GM19043 (cell line): ENCODE data around the gene EVA1C.
"Not testable (repeated sequence)": the region's sequence is repeated elsewhere in the genome, so short reads cannot be mapped to it uniquely, and the experiment has no call there.

Experiments
- ATAC-seq: cut with Tn5 transposase; IDR thresholded peaks from one replicate; pipeline ENCODE4 v1.9.1; 2021; ENCODE audit warnings: low read depth; ENCODE audit not compliant: unreplicated experiment

Gene EVA1C

GRCh38 chr21:32423320-32424190 lies 11.0 kb downstream of the EVA1C start:
- no peak for ATAC-seq

DNA sequence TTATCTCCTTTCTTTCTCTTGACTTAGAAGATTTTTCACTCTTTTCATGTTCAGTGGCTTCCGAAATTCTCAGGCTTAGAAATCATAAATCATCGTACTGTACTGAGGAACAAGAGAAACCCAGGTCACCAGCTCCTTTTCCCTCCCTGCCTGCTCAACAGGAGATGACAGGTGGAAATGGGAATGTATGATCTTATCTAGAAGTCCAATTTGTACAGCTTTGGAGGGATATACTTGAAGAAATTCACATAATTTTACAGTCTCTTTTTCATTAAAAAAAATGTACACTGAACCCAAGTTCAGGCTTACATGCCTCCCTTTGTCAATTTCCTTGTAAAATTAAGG lies 11.7 kb downstream of the EVA1C start:
- no peak for ATAC-seq

DNA sequence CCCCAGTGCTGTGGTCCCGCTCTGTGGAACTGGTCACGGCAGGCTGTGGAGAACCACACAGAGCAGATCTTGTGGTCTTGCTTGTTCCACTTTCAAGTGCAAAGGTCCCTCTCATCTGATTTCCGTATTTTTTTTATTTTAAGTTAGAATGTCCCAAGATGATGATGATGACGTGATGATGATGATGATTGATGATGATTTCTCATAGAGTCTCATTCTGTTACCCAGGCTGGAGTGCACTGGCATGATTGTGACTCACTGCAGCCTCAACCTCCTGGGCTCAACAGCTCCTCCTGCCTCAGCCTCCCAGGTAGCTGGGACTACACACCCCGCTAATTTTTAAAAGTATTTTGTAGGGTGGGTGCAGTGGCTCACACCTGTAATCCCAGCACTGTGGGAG lies 12.2 kb downstream of the EVA1C start:
- ATAC-seq: no peak

DNA sequence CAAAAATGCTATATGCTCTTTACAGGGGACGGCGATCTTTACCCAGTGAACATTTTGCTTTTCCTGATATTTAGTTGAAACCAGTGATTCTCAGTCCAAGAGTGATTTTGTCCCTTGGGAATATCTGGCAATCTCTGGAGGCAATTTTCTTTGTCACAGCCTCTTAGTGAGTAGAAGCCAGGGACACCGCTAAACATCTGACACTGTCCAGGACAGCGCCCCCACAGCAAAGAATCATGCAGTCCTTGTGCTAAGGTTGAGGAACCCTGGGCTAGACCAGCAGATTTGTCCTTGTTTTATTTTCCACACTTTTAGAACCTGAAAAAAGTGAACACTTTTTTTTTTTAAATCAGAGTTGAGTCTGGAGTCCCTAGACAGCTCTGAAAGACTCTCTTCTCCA lies 13.1 kb downstream of the EVA1C start:
- ATAC-seq: no peak

GRCh38 chr21:32426066-32426465 lies 13.6 kb downstream of the EVA1C start:
- ATAC-seq: no peak

- ATAC-seq: no peak
Measured at GRCh38 chr21:32426592-32427051, 14.1 kb downstream of the EVA1C start.

DNA sequence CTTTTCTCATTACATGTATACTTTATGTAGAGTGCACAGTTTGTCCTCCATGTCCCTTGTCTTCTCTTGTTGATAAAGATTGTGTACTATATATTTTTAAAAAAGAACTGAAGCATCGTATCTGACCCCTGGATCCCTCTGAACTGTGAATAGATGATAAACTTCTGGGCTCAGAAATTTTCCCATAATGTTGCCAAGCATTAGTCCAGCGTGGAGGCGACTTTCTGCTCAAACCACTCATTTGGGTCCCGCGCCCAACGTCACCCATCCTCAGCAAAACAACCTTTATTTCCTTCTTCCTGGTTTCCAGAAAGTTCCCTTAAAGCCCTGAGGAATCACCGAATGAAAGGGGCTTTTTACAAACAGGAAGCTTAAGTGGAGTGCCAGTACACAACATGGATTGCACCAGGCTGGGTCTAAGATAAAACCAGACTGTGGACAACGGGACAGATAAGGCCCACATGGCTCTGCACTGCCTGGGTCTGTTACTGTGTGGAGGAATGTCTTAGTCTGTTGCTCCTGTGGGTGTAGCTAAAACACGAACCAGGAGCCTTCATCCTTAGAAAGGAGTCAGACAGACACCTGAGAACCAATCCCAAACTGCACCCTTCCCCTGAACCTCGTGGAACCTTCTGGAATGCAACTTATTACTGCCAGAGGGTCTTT lies 15.6 kb downstream of the EVA1C start:
- ATAC-seq: no peak

- not testable (repeated sequence) for ATAC-seq
Measured at GRCh38 chr21:32432982-32433660, 20.6 kb downstream of the EVA1C start.

DNA sequence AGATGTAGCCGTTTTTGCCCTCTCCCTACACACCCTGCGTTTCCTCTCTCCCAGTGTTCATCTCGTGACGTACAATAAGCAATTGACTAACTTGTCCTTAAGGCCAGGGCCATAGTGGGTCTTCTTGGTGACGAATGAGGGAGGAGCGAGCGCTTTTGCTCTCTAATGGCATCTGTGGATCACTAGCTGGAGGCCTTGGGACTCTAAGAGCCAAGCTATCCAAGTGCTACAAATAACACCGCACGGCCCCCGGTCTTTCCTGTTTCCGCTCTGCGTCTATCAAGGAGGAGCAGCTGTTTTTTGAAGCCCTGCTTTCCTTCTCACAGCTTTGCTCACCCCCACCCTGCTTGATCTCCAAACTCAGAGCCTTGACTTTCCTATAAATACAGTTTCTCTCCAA lies 25.2 kb downstream of the EVA1C start:
- ATAC-seq: no peak

- no peak for ATAC-seq
Measured at GRCh38 chr21:32442566-32443318, 30.2 kb downstream of the EVA1C start.

DNA sequence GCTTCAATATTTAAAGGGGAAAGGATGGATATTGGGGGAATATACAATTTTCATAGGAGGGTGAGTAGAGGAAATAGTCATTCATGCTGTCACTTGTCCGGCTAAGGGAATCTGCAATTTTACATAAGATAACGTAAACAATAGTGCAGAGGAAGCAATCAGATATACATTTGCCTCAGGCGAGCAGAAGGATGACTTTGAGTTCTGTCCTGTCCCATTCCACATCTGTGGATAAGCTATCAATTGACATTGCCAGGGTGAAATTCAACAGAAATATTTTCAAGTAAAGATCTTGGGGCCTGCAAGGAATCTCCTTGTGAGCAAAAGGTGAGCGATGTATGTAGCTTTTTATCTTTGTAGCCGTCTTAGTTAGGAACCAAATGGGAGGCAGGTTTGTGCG lies 32.6 kb downstream of the EVA1C start:
- no peak for ATAC-seq

- not testable (repeated sequence) for ATAC-seq
Measured at GRCh38 chr21:32446440-32446839, 33.9 kb downstream of the EVA1C start.

- no peak for ATAC-seq
Measured at GRCh38 chr21:32447224-32447623, 34.7 kb downstream of the EVA1C start.

DNA sequence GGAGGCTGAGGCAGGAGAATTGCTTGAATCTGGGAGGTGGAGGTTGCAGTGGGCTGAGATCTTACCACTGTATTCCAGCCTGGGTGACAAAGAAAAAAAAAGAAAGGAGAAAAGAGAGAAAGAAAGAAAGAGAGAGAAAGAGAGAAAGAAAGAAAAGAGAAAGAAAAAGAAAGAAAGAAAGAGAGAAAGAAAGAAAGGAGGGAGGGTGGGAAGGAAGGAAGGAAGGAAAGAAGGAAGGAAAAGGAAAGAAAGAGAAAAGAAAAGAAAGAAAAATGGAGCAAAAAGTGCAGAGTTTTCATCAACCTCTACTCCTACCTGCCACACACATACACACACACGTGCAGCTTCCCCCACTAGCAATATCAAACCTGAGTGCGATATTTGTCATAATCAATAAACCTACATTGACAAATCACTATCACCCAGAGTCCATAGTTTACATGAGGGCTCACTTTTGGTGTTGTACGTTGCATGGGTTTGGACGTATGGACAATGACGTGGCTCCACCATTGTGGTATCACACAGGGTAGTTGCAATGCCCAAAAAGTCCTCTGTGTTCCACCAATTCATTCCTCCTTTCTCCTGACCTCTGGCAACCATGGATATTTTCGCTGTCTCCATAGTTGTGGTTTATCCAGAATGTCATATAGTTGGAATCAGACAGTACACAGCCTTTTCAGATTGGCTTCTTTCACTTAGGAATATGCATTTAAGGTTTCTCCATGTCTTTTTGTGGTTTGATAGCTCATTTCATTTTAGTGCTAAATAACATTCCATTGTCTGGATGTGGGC lies 36.5 kb downstream of the EVA1C start:
- ATAC-seq: no peak

DNA sequence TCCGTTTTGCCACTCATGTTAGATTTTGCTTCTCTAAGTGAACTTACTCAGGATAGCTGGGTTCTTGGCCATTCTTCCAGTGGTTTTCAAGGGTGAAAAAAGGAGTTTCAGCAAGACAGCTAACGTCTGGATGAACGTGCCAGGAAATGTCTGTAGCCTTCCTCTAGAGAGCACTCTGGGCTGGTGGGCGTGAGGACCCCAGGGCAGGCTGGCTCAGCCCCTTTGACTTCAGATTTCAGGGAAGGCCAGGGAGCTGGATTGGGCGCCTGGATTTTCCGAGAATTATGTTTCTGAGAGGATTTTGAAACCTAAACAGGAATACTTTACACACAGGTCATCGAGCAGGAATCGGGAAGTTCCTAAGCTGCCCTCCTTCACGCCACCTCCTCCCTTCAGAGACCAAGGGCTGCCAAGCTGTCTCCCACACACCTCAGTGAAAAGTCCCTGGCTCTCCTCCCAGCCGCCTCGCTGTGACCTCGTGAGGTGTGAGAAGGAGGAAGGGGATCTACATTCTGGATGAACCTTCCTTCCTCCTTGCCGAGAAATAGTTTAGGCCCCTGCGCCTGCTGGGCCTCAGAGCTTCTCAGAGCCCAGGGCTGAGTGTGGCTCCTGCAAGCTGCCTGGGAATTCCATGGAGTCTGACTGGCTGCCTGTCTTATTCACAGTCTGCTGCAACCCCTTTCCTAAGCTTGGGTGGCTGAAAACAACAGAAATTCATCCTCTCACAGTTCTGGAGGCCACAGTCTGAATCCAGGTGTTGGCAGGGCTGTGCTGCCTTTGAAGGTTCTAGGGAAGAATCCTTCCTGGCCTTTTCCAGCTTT lies 38.6 kb downstream of the EVA1C start:
- not testable (repeated sequence) for ATAC-seq

- ATAC-seq: not testable (repeated sequence)
Measured at GRCh38 chr21:32452191-32452590, 39.7 kb downstream of the EVA1C start.

DNA sequence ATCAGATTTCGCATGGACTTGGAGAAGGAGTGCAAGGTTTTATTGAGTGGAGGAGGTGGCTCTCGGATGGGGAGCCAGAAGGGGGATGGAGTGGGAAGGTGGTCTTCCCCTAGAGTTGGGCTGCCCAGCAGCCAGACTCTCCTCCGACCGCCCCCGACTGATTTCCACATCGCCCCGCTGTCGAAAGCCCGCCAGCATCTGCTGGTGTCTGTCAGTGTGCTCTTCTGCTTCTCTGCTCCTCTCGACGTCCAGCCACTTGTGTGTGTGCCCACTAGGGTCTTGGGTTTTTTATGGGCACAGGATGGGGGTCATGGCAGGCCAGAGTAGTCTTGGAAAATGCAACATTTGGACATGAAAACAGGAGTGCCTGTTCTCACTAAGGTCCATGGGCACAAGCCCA lies 40.1 kb downstream of the EVA1C start:
- ATAC-seq: no peak

- ATAC-seq: no peak
Measured at GRCh38 chr21:32455548-32455947, 43.0 kb downstream of the EVA1C start.

DNA sequence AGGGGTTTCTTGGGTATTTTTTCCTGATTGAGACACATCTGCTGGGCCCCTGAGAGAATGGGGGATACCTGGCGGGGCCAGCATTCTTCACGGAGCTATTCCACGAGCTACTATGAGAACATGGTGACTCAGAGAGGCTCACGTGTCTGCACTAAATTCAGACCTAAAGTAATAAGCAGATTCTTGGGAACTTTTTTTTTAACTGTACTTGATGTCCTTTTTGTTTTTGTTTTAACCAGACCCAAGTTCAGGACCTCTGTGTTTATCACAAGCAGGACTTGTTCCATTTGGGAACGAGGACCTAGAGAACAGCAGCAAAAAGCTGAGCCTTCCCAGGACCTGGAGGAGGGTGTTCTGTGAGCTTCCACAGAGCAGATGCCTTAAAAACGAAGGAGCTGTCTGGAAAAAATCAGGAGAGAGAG lies 44.0 kb downstream of the EVA1C start:
- ATAC-seq: no peak
